Body of pancreas (tissue), 4 donors: Measurements from ENCODE around the gene SEC31A. TPM values are rescaled to one million over a fixed set of nuclear protein-coding genes. Genes with fewer than 3 reads are reported as not detected.
A peak's percentile ranks its signal among the peaks of the same experiment; 100 is the strongest.

Experiments
- ATAC-seq: fragments of 150-250 bp; one replicate; pipeline ENCODE4 v1.9.1; 2016
- DNase-seq, 4 donors: peaks; one replicate each; pipeline ENCODE4 v3.0.0-alpha.2; 2019
- H3K27ac ChIP-seq, 4 donors: fragments of 200-600 bp; sonication (generic); 1 replicate in 3 of 4; 2 replicates in 1 of 4; pipeline versions ENCODE4 v1.5.1 to v1.6.1; 2016 to 2019; ENCODE audit warnings: mild to moderate bottlenecking in 1 of 4, mixed read lengths in 1 of 4, moderate library complexity in 1 of 4
- H3K27me3 ChIP-seq, 2 donors: fragments of 200-600 bp; sonication (generic); one replicate each; pipeline ENCODE4 v1.6.0; 2016; ENCODE audit warnings: mild to moderate bottlenecking in 1 of 2
- H3K36me3 ChIP-seq, 2 donors: fragments of 200-600 bp; sonication (generic); replicated peaks in 1 of 2; 2 replicates each; pipeline ENCODE4 v1.5.1; 2016; ENCODE audit warnings: low read depth in 2 of 2; ENCODE audit not compliant: insufficient read depth in 1 of 2
- H3K4me1 ChIP-seq: fragments of 200-600 bp; sonication (generic); one replicate; pipeline ENCODE4 v1.6.0; 2016
- H3K4me3 ChIP-seq, 2 donors: fragments of 200-600 bp; sonication (generic); 1 replicate in 1 of 2; 2 replicates in 1 of 2; pipeline ENCODE4 v1.5.1; 2016 to 2019
- H3K9me3 ChIP-seq, 3 donors: fragments of 200-600 bp; sonication (generic); 1 replicate in 2 of 3; 2 replicates in 1 of 3; pipeline ENCODE4 v1.5.1; 2016
- CTCF ChIP-seq, 7 experiments: fragments of 450-650 bp in 4 of 7; fragments of 200-600 bp in 3 of 7; sonication (generic) in 3 of 7; IDR thresholded peaks; one replicate each; pipeline ENCODE4 v1.5.1; 2016 to 2019; ENCODE audit warnings: antibody characterized with exemption in 7 of 7
- POLR2A ChIP-seq, 3 donors: fragments of 450-650 bp; IDR thresholded peaks; one replicate each; pipeline ENCODE4 v1.6.1; 2016; ENCODE audit warnings: antibody characterized with exemption in 3 of 3, mild to moderate bottlenecking in 2 of 3
- whole genome bisulfite sequencing, 2 donors: methylation state at CpG; one replicate each; pipeline ENCODE4 v1.1.5; 2017; 5-methylcytosine and 5-hydroxymethylcytosine counted together
- intact Hi-C: fragments of 100-400 bp; cut with DNase I; formaldehyde crosslinking; loops from one replicate; pipeline ENCODE4 v1.15.1; 2023
- total RNA-seq, 2 donors: library from RNA; depleted of rRNA; stranded (reverse); fragments of >200 nt; gene quantifications; one replicate each; pipeline ENCODE4 v1.1.0, GENCODE V29; 2016

The SEC31A gene
- total RNA-seq, 2 donors from 2014 or later = 215 to 245 TPM

DNA sequence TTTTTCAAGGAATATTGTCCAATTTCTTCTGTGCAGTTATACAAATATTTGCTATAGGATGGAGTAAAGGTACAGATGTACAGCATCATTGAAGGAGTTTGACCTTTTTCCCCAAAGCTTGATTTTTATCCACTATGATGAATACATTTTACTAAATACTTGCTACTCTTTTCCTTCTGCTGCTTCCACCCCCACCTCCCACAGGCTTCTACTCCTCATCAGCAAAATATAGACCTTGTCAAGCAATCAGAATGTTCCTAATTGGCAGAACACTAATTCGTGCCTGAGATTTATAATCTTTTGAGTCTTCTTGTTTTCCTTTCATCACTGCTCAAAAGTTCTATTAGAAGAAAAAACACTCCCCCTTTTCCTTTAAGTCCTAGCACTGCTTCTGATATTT, 5.8 kb upstream of the SEC31A start:
- TF ChIP-seq POLR2A (IDR thresholded peaks at IDR 0.05) = no peak
- no peak for TF ChIP-seq CTCF (IDR thresholded peaks at IDR 0.05)
- ATAC-seq (no peak), DNase-seq (no peak)
- intact Hi-C loops = no loop called here
- H3K27ac ChIP-seq = no peak overlapping the region
- WGBS, 2 donors = 61 to 66% methylated on average over 1 of the region's 1 CpG
- H3K4me1 ChIP-seq = peaks cover 31% of the 10 kb centered on the region
- H3K9me3 ChIP-seq = no peaks in the 10 kb centered on the region
- peaks cover 0 to 5% of the 10 kb centered on the region in 2 donors for H3K36me3 ChIP-seq
- no peak overlapping the region for H3K4me3 ChIP-seq
- H3K27me3 ChIP-seq = no peaks in the 10 kb centered on the region

GRCh38 chr4:82893942-82894341, 3.0 kb upstream of the SEC31A start:
- TF ChIP-seq CTCF (IDR thresholded peaks at IDR 0.05) (no peak), POLR2A (IDR thresholded peaks at IDR 0.05) (no peak)
- DNase-seq = no peak
- H3K27me3 ChIP-seq = no peaks in the 10 kb centered on the region
- WGBS, 2 donors = 56 to 65% methylated on average over 3 of the region's 3 CpGs
- no peak for ATAC-seq
- H3K36me3 ChIP-seq = peaks cover 0 to 5% of the 10 kb centered on the region in 2 donors
- H3K4me1 ChIP-seq = peaks cover 27% of the 10 kb centered on the region
- H3K27ac ChIP-seq = no peak overlapping the region
- no peak overlapping the region for H3K4me3 ChIP-seq
- no peaks in the 10 kb centered on the region for H3K9me3 ChIP-seq
- intact Hi-C loops = no loop called here

DNA sequence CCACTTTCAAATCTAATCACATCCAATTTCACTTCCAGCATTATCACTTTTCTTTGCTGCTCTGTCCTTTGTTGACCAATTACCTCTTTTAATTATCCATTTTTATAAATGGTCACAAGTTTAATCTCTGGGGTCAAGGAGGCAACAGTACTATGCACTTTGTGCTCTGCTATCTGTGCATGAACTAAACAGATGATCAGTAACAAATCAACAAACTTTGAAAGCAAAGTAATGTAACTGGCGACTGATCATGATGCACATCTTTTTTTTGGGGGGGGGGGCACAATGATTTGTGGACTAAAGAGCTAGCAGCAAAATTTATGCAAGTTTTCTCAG, 1.5 kb upstream of the SEC31A start:
- TF ChIP-seq CTCF (IDR thresholded peaks at IDR 0.05) (no peak), POLR2A (IDR thresholded peaks at IDR 0.05) (no peak)
- Histone ChIP-seq H3K9me3 (no peaks in the 10 kb centered on the region), H3K4me1 (peaks cover 17% of the 10 kb centered on the region), H3K27ac (peak overlapping the region in 1 of 4 donors; percentile 99), H3K27me3 (no peaks in the 10 kb centered on the region), H3K4me3 (no peak overlapping the region), H3K36me3 (peaks cover 0 to 5% of the 10 kb centered on the region in 2 donors)
- WGBS, 2 donors = 18 to 25% methylated on average over 1 of the region's 1 CpG
- ATAC-seq = no peak
- DNase-seq = no peak
- intact Hi-C loops = no loop called here

DNA sequence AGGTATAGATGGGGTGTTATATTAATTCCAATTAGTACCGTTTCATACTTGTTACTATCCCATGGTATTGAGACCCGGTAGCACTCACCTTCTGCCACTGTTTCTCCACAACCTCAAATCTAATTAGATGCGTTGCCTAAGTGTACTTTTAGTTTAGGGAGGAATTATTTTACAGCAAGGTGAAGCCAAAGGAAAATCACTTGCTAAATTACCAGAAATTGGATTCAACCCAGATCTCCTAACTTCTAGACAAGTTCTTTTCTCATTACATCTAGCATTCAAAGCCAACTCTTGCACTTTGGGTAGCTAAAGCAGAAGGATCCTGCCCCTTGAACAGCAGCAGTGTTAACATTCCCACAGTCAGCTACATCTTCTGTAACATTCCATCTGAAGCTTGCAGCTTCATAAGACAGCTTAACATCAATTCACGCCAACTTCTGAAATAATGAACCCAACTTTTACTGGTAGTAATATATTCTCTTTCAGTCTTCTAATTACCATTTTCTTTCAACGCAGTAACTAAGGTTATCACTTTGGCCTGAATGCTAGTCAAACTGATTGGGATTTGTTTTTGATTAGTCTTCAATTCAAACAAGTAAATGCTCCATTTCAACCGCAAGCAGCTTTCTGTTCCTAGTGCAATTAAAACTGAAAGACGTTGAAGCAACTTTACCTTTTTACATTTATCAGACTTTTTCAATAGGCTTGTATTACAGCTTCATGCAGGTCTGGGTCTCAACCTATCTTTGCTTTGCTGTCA, 934 bp upstream of the SEC31A start:
- TF ChIP-seq POLR2A (IDR thresholded peaks at IDR 0.05) (no peak), CTCF (IDR thresholded peaks at IDR 0.05) (no peak)
- peaks cover 21% of the 10 kb centered on the region for H3K4me1 ChIP-seq
- H3K27ac ChIP-seq = peak overlapping the region; percentile 96 to 99 (median 98)
- no peaks in the 10 kb centered on the region for H3K9me3 ChIP-seq
- H3K4me3 ChIP-seq = peak overlapping the region; percentile 58 to 75
- ATAC-seq = peak; percentile 2
- peaks cover 0 to 5% of the 10 kb centered on the region in 2 donors for H3K36me3 ChIP-seq
- DNase-seq = no peak
- intact Hi-C loops = no loop called here
- H3K27me3 ChIP-seq = no peaks in the 10 kb centered on the region
- WGBS, 2 donors = 13 to 14% methylated on average over 7 of the region's 7 CpGs

DNA sequence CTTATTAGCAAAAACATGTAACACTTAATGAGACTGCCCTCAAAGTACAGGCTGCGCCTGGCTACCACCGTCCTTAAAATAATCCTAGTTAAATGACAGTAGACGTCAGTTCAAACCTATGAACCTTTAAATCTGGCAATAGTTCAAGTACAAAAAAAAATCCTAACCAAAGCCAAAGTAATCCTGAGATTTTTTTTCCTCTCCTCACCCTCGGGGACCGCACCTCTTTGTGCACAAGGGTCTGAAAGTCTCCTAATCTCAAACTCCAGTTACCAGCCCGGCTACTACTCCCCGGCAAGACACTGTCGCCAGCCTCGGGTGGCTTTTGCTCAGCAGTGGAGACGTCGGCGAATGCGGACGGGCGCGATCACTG, 439 bp downstream of the SEC31A start:
- intact Hi-C loops = no loop called here
- whole genome bisulfite sequencing, 2 donors = 0% methylated on average over 6 to 16 of the region's 16 CpGs

More for the DNA sequence above, 439 bp downstream of the SEC31A start:
- Histone ChIP-seq H3K4me1 (peaks cover 35% of the 10 kb centered on the region), H3K9me3 (no peaks in the 10 kb centered on the region), H3K27ac (peak overlapping the region; percentile 96 to 99 (median 98)), H3K36me3 (peaks cover 0 to 5% of the 10 kb centered on the region in 2 donors), H3K4me3 (peak overlapping the region; percentile 58 to 75), H3K27me3 (no peaks in the 10 kb centered on the region)
- TF ChIP-seq POLR2A (IDR thresholded peaks at IDR 0.05) (no peak), CTCF (IDR thresholded peaks at IDR 0.05) (no peak)
- ATAC-seq (no peak), DNase-seq (no peak)
